K562 (cell line): ENCODE results near the gene C4orf50.

ENCODE experiments used
- POLR2A ChIP-seq: fragments of 450-650 bp; conservative IDR thresholded peaks from 2 replicates; pipeline ENCODE4 v1.6.1; 2016
- PRPF4 ChIP-seq: fragments of 200-400 bp; formaldehyde crosslinking; IDR thresholded peaks from one replicate; pipeline ENCODE4 v1.6.1; 2017; ENCODE audit warnings: low read length, low read depth, mild to moderate bottlenecking; ENCODE audit not compliant: insufficient read depth, poor library complexity, severe bottlenecking
- U2AF1 ChIP-seq: fragments of 200-400 bp; formaldehyde crosslinking; optimal IDR thresholded peaks from 2 replicates; pipeline ENCODE3; 2017; ENCODE audit warnings: mild to moderate bottlenecking, low read depth, low read length, moderate library complexity
- ZFP1 ChIP-seq: fragments of 450-650 bp; formaldehyde crosslinking; IDR thresholded peaks from 2 replicates; pipeline ENCODE4 v1.4.0; 2020; ENCODE audit warnings: mild to moderate bottlenecking, mixed read lengths
- TF ChIP-seq, protein P1 (sequence below): sonication (generic); formaldehyde crosslinking; IDR thresholded peaks from 2 replicates; pipeline ENCODE4 v1.5.0; 2020; ENCODE audit warnings: missing genetic modification reagents
- TF ChIP-seq, protein P2 (sequence below), 3 experiments: IDR thresholded peaks in 2 of 3; conservative IDR thresholded peaks in 1 of 3; 2 replicates each; pipeline ENCODE4 v1.5.1; 2011 to 2012; ENCODE audit warnings: low read length in 3 of 3, mild to moderate bottlenecking in 3 of 3, control low read depth in 2 of 3, improper control_type of control experiment in 1 of 3, inconsistent platforms in 1 of 3, low read depth in 1 of 3, mixed read lengths in 1 of 3, moderate library complexity in 1 of 3; ENCODE audit not compliant: insufficient read depth in 2 of 3
- TF ChIP-seq, protein P3 (sequence below): fragments of 450-650 bp; IDR thresholded peaks from 2 replicates; pipeline ENCODE4 v1.6.1; 2016; ENCODE audit warnings: low read depth, mild to moderate bottlenecking, moderate library complexity

DNA sequence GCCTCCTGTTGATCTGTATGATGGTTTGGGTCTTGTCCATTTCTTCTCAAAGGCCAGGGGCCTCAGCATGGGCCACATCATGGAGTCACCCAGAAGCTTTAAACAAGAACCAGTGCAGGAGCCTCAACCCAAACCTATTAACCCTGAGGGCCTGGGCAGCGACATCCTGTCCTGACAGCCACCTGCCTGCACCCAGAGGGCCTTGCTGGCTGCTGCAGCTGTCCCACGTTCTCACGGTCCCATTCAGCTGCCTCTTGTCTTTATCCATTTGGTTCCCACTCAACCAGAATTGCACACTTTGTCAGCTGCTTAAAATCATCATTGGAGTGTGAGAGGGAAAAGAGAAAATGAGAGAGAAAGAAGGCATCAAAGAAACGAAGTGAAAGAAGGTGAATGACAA is 21.6 kb downstream of the C4orf50 start:
- TF ChIP-seq PRPF4 (no peak), POLR2A (no peak), U2AF1 (no peak), ZFP1 (CRISPR knock-in tag) (no peak)
- TF ChIP-seq, protein P1, sequence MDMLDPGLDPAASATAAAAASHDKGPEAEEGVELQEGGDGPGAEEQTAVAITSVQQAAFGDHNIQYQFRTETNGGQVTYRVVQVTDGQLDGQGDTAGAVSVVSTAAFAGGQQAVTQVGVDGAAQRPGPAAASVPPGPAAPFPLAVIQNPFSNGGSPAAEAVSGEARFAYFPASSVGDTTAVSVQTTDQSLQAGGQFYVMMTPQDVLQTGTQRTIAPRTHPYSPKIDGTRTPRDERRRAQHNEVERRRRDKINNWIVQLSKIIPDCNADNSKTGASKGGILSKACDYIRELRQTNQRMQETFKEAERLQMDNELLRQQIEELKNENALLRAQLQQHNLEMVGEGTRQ = no peak
- TF ChIP-seq, protein P2, sequence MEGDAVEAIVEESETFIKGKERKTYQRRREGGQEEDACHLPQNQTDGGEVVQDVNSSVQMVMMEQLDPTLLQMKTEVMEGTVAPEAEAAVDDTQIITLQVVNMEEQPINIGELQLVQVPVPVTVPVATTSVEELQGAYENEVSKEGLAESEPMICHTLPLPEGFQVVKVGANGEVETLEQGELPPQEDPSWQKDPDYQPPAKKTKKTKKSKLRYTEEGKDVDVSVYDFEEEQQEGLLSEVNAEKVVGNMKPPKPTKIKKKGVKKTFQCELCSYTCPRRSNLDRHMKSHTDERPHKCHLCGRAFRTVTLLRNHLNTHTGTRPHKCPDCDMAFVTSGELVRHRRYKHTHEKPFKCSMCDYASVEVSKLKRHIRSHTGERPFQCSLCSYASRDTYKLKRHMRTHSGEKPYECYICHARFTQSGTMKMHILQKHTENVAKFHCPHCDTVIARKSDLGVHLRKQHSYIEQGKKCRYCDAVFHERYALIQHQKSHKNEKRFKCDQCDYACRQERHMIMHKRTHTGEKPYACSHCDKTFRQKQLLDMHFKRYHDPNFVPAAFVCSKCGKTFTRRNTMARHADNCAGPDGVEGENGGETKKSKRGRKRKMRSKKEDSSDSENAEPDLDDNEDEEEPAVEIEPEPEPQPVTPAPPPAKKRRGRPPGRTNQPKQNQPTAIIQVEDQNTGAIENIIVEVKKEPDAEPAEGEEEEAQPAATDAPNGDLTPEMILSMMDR (IDR thresholded peaks at IDR 0.05 in 2 of 3, conservative IDR thresholded peaks at IDR 0.05 in 1 of 3; ENCODE audit: insufficient read depth in 2 of 3, low read depth in 1 of 3, low read length in 3 of 3) = no peak
- TF ChIP-seq, protein P3, sequence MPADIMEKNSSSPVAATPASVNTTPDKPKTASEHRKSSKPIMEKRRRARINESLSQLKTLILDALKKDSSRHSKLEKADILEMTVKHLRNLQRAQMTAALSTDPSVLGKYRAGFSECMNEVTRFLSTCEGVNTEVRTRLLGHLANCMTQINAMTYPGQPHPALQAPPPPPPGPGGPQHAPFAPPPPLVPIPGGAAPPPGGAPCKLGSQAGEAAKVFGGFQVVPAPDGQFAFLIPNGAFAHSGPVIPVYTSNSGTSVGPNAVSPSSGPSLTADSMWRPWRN = no peak
